ENCODE results near the gene ACACA. TPM values are rescaled to one million over a fixed set of nuclear protein-coding genes. Genes with fewer than 3 reads are reported as not detected.

The ACACA gene
- total and polyA plus RNA-seq, 2 experiments from 2014 or later, result 59.6 to 164 TPM

- H3K27me3 ChIP-seq (ENCODE audit: insufficient read depth), result no peaks in the 10 kb centered on the region
- no peaks in the 10 kb centered on the region; the same call in 1 of the 2 replicates for H4K20me1 ChIP-seq (replicated peaks; ENCODE audit: insufficient read depth)
- no peak overlapping the region for H3K4me3 ChIP-seq
- no peak overlapping the region for H3K4me3 Mint-ChIP-seq
- H3K27me3 Mint-ChIP-seq (ENCODE audit: insufficient read depth, low read depth, poor library complexity), result peaks cover 2% of the 10 kb centered on the region
- H3K36me3 ChIP-seq (ENCODE audit: insufficient read depth), result peaks cover 12% of the 10 kb centered on the region; the same call in 1 of the 2 replicates
- H3K9me3 Mint-ChIP-seq, result no peaks in the 10 kb centered on the region
- H3K4me1 ChIP-seq (ENCODE audit: insufficient read depth), result 0 out of 2 replicates have a peak, but pooled peaks cover 3% of the 10 kb centered on the region
- H3K27ac Mint-ChIP-seq, result no peak overlapping the region
- no peak overlapping the region for H3K4me2 ChIP-seq
- no peak overlapping the region for H3K27ac ChIP-seq (ENCODE audit: low read depth)
- no peak overlapping the region for H2AFZ ChIP-seq
- no peaks in the 10 kb centered on the region for H3K4me1 Mint-ChIP-seq
- no peak for TF ChIP-seq NANOG (IDR thresholded peaks at IDR 0.05; ENCODE audit: borderline replicate concordance)
- TF ChIP-seq POLR2AphosphoS5 (IDR thresholded peaks at IDR 0.05; ENCODE audit: low read depth), result no peak
- no peak for TF ChIP-seq ZNF331 (CRISPR knock-in tag; IDR thresholded peaks at IDR 0.05; ENCODE audit: low read depth)
- TF ChIP-seq REST (IDR thresholded peaks at IDR 0.05; ENCODE audit: unreplicated experiment), result no peak
- TF ChIP-seq EZH2 (IDR thresholded peaks at IDR 0.05; ENCODE audit: low read depth, unreplicated experiment), result no peak
- no peak for TF ChIP-seq ZNF114 (CRISPR knock-in tag; IDR thresholded peaks at IDR 0.05)
- TF ChIP-seq ZNF462 (CRISPR knock-in tag; IDR thresholded peaks at IDR 0.05), result no peak
- no peak for TF ChIP-seq CTCF (conservative IDR thresholded peaks at IDR 0.05; ENCODE audit: low read depth in 2 of 2)
- no peak for TF ChIP-seq STAT1 (IDR thresholded peaks at IDR 0.05; ENCODE audit: unreplicated experiment)
- no peak for TF ChIP-seq JUNB (IDR thresholded peaks at IDR 0.05; ENCODE audit: unreplicated experiment)
- ATAC-seq (no peak), DNase-seq (ENCODE audit: low spot score) (no peak)
- no peaks in the 10 kb centered on the region for H3K79me2 ChIP-seq (replicated peaks; ENCODE audit: insufficient read depth)
- H3F3A ChIP-seq (replicated peaks; ENCODE audit: low read depth), result no peaks in the 10 kb centered on the region
- peaks cover 50% of the 10 kb centered on the region for H3K36me3 Mint-ChIP-seq (ENCODE audit: low read depth)
- no peaks in the 10 kb centered on the region for H3K9me2 ChIP-seq (ENCODE audit: insufficient read depth)
Observed at GRCh38 chr17:37417852-37418251, 11.2 kb upstream of the ACACA start.

Data from GM23338 (cell line).